RWPE2 (cell line): Measurements from ENCODE around the gene STUB1.
"Not testable (repeated sequence)": the region's sequence is repeated elsewhere in the genome, so short reads cannot be mapped to it uniquely, and the experiment has no call there.

Experiments
- ATAC-seq: fragments of 200-7000 bp; cut with Tn5 transposase; 3 replicates; pipeline ENCODE4 v1.9.1; 2021; ENCODE audit warnings: low read depth
- DNase-seq: peaks from one replicate; pipeline ENCODE4 v3.0.0-alpha.2; 2020; ENCODE audit warnings: low spot score
- H3K27ac ChIP-seq: fragments of 450-650 bp; 2 replicates; pipeline ENCODE4 v1.5.1; 2017; ENCODE audit warnings: mild to moderate bottlenecking; ENCODE audit not compliant: poor library complexity, severe bottlenecking
- H3K27me3 ChIP-seq: fragments of 250-450 bp; sonication (Bioruptor Pico); 2 replicates; pipeline ENCODE4 v1.5.1; 2021; ENCODE audit warnings: mild to moderate bottlenecking, moderate library complexity; ENCODE audit not compliant: insufficient read depth, poor library complexity, severe bottlenecking
- H3K36me3 ChIP-seq: fragments of 250-450 bp; sonication (Bioruptor Pico); 2 replicates; pipeline ENCODE4 v1.5.1; 2020; ENCODE audit warnings: low read depth, mild to moderate bottlenecking, moderate library complexity
- H3K4me1 ChIP-seq: fragments of 250-450 bp; sonication (Bioruptor Pico); 2 replicates; pipeline ENCODE4 v1.5.1; 2021; ENCODE audit warnings: mild to moderate bottlenecking, moderate library complexity; ENCODE audit not compliant: insufficient read depth, poor library complexity, severe bottlenecking
- H3K4me3 ChIP-seq: fragments of 250-450 bp; sonication (Bioruptor Pico); 2 replicates; pipeline ENCODE4 v1.5.1; 2021; ENCODE audit warnings: mild to moderate bottlenecking, moderate library complexity; ENCODE audit not compliant: severe bottlenecking
- H3K9me3 ChIP-seq: fragments of 250-450 bp; sonication (Bioruptor Pico); 2 replicates; pipeline ENCODE4 v1.5.1; 2021; ENCODE audit warnings: mild to moderate bottlenecking, moderate library complexity; ENCODE audit not compliant: severe bottlenecking
- TF ChIP-seq, protein P1 (sequence below): fragments of 450-650 bp; IDR thresholded peaks from one replicate; pipeline ENCODE4 v1.5.1; 2017; ENCODE audit warnings: mild to moderate bottlenecking, moderate library complexity; ENCODE audit not compliant: poor library complexity, severe bottlenecking

The STUB1 gene

DNA sequence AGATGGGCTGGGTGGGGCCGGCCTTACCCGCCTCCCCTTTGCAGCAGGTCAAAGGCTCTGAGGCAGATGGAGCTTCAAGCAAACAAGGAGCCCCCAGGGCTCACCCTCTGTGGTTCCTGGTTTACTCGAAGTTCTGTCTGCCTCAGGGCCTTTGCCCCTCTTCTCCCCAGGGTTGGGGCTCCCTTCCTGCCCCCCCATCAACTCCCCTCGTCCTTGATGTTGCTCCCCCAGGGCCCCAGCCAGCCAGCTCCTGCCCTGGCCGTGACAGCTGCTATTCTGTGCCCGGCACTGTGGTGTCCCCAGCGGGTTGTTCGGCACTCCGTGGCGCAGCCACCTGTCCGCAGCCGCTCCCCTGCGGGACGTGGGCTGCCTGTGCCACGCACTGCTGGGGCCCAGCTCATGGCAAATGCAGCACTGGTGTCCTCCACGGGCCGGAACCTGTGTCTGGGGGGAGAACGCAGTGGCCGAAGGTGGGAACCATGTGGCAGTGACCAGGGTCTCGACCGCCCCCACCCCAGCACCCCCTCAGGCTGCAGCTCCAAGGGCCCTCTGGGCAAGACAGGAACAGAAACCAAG, 30.4 kb downstream of the STUB1 start:
- Histone ChIP-seq H3K4me1 (peaks cover 18% of the 10 kb centered on the region), H3K36me3 (no peaks in the 10 kb centered on the region), H3K4me3 (no peak overlapping the region), H3K27me3 (no peaks in the 10 kb centered on the region), H3K27ac (no peak overlapping the region), H3K9me3 (no peaks in the 10 kb centered on the region)
- ATAC-seq (no peak), DNase-seq (no peak)
- TF ChIP-seq, protein P1, sequence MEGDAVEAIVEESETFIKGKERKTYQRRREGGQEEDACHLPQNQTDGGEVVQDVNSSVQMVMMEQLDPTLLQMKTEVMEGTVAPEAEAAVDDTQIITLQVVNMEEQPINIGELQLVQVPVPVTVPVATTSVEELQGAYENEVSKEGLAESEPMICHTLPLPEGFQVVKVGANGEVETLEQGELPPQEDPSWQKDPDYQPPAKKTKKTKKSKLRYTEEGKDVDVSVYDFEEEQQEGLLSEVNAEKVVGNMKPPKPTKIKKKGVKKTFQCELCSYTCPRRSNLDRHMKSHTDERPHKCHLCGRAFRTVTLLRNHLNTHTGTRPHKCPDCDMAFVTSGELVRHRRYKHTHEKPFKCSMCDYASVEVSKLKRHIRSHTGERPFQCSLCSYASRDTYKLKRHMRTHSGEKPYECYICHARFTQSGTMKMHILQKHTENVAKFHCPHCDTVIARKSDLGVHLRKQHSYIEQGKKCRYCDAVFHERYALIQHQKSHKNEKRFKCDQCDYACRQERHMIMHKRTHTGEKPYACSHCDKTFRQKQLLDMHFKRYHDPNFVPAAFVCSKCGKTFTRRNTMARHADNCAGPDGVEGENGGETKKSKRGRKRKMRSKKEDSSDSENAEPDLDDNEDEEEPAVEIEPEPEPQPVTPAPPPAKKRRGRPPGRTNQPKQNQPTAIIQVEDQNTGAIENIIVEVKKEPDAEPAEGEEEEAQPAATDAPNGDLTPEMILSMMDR: no peak

DNA sequence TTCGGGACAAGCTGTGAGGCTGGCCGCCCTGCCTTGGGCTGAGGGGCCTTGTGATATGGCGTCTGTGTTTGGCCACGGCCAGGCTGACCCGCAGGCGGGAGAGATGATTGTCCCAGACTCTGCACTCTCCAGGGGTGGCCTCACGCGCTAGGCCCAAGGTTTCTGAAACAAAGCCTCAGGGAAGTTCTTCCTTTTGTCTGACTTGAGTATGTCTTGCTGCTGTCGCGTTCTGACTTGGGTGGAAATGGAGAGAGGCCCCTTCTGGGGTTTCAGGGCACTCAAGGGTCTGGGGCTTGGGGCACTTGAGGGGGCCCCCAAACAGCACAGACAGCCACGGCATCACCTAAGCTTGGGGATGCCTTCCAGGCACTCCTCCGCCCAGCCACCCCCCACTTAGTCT, 30.9 kb downstream of the STUB1 start:
- DNase-seq: no peak
- peaks cover 18% of the 10 kb centered on the region for H3K4me1 ChIP-seq
- H3K27me3 ChIP-seq: no peaks in the 10 kb centered on the region
- TF ChIP-seq, protein P1: no peak
- no peaks in the 10 kb centered on the region for H3K9me3 ChIP-seq
- no peak for ATAC-seq
- H3K36me3 ChIP-seq: no peaks in the 10 kb centered on the region
- H3K27ac ChIP-seq: no peak overlapping the region
- H3K4me3 ChIP-seq: no peak overlapping the region

DNA sequence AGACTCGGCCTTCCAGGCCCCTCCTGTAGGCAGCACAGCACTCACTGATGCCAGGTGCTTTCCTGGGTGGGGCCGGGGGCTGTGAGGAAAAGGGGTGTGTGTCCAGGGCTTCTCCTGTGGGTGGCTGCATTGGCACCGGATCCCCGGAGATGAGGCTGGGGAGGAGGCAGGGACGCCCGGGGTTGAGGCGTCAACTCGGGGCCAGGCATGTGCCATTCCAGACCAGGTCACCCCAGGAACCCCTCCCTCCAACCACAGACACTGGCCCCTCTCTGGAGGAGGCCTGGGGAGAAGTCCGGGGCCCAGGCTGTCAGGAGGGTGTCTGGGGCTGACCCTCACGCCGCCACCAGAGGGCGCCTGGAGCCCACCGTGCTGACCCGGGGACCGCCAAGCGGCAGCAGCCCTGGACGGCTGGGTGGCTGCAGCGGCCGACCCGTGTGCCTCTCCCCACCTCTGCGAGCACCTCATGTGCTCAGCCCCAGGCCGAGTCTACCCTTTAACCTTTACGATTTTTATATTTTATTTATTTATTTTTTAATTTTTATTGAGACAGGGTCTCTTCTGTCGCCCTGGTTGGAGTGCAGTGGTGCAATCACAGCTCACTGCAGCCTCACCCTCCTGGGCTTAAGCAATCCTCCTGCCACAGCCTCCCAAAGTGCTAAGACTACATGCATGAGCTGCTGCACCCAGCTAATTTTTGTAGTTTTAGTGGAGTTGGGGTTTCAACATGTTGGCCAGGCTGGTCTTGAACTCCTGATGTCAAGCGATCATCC, 31.5 kb downstream of the STUB1 start:
- peaks cover 18% of the 10 kb centered on the region for H3K4me1 ChIP-seq
- H3K27ac ChIP-seq: peak overlapping the region; percentile 84
- peak; percentile 44 for ATAC-seq
- peaks cover 4% of the 10 kb centered on the region; the same call in 1 of the 2 replicates for H3K36me3 ChIP-seq
- H3K9me3 ChIP-seq: no peaks in the 10 kb centered on the region
- DNase-seq: no peak
- TF ChIP-seq, protein P1: peak; percentile 91
- no peak overlapping the region for H3K4me3 ChIP-seq
- no peaks in the 10 kb centered on the region for H3K27me3 ChIP-seq

DNA sequence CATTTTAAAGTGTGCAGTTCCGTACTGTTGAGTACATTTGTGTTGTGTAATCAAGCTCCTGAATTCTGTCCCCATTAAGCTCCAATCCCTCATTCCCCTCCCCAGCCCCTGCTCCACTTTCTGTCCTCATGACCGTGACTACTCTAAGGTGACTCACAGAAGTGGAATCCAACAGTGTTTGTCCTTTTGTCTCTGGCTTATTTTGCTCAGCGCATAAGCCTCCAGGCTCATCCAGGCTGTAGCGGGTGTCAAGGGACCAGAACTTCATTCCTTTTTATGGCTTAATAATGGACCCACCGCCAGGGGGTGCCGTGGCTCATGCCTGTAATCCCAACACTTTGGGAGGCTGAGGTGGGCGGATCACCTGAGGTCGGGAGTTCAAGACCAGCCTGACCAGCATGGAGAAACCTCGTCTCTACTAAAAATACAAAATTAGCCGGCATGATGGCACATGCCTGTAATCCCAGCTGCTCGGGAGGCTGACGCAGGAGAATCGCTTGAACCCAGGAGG, 32.6 kb downstream of the STUB1 start:
- peak; percentile 57 for ATAC-seq
- not testable (repeated sequence) for H3K27me3 ChIP-seq, H3K36me3 ChIP-seq, DNase-seq, H3K4me3 ChIP-seq, H3K9me3 ChIP-seq
- TF ChIP-seq, protein P1: peak; percentile 77
- H3K27ac ChIP-seq: peak overlapping the region; percentile 84
- H3K4me1 ChIP-seq: peaks cover 15% of the 10 kb centered on the region
